ENCODE results near the gene FGF4.

The FGF4 gene

DNA sequence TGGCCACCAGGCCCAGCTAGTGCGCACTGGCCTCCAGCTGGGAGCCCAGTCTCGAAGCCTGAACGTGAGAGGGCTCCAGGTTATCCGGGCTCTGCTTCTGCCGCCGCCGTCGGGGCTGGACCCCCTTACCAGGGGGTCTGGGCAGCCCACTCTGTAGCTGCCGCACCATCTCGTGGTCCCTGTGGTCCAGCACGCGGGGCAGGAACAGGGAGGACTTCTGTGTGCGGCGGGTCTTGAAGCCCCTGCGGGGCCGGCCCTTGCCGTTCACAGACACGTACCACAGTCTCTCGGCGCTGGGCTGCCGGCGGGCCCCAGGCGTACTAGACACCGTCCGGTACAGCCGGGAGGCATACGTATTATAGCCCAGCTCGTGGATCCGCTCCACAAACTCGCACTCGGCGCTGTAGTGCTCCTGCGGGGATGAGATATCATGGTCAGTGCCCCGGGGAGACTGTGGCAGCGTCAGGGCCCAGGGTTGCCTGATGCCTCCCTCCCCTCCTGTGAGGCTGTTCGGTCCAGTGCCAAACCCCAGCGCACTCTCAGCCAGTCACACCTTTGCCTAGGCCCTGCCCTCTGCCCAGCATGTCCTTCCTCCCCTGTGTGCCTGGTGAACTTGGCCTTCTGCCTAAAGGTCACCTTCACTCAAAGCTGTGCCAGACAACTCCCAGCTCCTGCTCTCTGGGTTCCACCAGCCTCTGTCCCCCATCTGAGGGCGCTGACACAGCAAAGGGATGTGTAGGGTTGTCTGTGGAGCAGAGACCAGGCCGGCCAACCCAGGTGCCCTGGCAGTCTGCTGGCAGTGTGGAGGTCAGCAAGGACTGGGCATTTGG is 35.4 kb upstream of the FGF4 start:
- DNase-seq (ENCODE audit: low read depth, low spot score), result no peak
- H3K4me3 ChIP-seq (ENCODE audit: low read length), result no peak overlapping the region

DNA sequence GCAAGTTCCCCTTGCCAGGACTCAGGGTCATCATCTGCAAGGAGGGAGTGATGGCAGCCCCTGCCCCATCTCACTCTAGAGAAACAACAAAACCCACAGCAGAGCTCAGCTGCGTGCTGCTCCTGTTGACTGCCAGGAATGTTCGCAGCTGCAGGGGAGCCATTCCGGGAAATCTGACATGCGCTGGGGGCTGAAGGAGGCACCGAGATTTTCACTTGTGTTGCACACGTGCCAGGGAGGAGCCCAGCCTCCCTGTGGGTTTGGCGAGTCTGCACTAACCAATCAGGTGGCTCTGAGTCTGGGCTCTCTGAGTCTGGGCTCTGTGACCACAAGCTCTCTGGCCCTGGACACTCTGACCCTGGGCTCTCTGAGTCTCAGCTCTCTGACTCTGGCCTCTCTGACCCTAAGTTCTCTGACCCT is 33.5 kb upstream of the FGF4 start:
- DNase-seq (ENCODE audit: low read depth, low spot score), result no peak
- no peak overlapping the region for H3K4me3 ChIP-seq (ENCODE audit: low read length)

DNA sequence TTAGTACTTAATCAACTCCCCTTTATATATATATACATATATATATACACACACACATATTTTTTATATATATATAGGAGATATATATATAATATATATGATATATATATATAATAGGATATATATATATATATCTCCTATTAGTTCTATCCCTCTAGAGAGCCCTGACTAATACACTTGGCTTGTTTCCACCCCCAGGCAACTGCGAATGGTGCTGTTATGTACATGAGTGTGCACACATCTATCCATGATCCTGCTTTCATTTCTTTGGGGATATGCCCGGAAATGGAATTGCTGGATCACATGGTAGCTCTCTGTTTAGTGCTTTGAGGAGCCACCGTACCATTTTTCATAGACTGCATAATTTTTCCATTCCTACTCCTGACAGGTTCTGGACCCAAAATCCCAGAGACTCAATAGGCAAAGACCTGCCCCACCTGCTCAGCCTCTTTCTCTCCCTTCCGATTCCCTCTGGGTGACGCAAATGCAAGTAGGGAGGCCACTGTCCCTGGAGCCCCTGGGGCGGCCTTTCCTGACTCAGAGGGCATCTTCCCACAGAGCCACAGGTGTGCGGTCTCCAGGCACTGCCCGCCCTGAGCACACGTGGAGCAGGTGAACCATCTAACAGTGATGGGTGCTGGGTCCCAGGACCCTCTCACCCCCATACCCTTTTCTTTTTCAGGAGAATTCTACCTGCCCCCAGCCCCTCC is 32.1 kb upstream of the FGF4 start:
- DNase-seq (ENCODE audit: low read depth, low spot score), result no peak

DNA sequence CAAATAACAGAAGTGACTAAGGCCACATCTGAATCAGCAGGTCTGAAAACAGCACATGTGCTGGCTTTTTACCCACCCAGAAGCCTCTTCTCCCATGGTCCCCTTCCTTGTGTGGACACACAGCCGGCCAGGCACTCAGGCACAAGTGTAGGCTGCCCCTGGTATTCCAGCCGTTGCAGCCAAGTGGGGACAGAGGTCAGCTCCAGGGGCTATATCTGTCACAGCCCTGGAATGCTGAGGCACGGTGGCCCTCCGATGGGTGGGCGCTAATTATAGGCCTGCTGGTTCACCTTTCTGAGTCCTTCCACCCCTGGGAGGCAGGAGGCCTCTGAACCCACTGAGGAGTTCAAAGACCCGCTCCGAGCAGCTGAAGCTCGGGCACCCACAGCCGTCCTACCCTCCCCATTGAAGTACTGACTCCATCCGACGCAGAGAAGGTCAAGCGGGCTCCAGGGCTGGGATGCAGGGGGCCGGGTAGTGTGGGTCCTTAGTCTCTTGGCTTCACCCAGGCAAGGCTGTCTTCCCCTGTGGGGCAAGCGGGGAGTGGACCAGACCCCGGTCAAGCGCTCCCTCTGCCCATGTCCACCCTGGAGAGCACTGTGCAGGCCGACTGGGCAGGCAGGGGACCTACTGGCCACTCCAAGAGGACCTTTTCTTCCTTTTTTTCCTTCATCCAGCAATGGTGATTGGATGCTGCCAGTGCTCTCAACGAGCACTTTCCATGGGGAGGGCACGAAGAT is 29.8 kb upstream of the FGF4 start:
- no peak for DNase-seq (ENCODE audit: low read depth, low spot score)
- H3K4me3 ChIP-seq (ENCODE audit: low read length), result no peak overlapping the region

More for the DNA sequence above, 32.1 kb upstream of the FGF4 start:
- H3K4me3 ChIP-seq (ENCODE audit: low read length), result no peak overlapping the region

DNA sequence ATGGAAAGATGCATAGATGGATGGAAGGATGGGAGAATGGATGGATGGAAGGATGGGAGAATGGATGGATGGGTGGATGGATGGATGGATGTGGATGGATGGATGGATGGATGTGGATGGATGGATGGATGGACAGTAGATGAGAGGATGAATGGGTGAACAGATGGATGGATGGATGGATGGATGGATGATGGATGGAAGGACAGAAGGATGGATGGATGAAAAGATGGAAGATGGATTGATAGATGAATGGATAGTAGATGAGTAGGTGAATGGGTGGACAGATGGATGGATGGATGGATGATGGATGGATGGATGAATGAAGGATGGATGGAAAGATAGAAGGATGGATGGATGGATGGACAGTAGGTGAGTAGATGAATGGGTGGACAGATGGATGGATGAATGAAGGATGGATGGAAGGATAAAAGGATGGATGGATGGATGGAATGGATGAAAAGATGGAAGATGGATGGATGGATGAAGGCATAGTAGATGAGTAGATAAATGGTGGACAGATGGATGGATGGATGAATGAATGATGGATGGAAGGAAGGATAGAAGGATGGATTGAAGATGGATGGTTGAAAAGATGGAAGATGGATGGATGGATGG is 28.6 kb upstream of the FGF4 start:
- no peak for DNase-seq (ENCODE audit: low read depth, low spot score)
- H3K4me3 ChIP-seq (ENCODE audit: low read length), result no peak overlapping the region

DNA sequence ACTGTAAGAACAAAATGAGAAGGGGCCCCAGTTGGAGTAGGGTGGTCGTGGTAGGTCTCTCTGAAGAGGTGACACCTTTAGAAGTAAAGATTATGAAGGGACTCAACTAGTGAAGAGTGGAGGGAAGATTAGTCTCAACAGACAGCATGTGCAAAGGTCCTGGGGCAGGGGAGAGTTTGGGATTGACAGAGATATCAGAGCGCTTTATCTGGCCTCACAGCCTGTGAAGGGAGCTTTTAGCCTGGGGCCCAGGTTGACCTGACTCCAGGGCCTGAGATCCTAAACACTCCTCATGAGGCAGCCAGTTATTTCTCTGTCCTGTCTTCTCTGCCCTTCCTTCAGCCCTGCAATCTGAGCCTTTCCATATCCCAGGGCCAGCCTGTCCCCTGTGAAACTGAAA is 27.9 kb upstream of the FGF4 start:
- no peak overlapping the region for H3K4me3 ChIP-seq (ENCODE audit: low read length)
- no peak for DNase-seq (ENCODE audit: low read depth, low spot score)

DNA sequence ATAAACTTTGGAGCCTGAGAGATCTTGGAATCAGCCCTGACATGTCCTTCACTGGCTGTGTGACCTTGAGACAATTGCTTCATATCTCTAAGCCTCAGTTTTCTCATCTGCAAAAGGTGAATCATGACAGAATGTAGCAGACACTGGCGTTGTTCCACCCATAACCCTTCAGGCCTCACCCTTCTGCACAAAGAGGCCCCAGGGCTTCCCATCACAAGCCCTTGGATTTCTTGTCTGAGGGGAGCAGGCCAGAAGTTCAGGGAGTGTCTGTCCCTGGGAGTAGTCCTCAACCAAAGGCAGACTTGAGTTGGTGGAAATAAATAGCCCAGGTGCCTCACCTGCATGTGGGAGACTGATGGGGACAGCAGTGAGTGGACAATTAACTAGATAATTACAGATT is 27.4 kb upstream of the FGF4 start:
- no peak overlapping the region for H3K4me3 ChIP-seq (ENCODE audit: low read length)
- DNase-seq (ENCODE audit: low read depth, low spot score), result no peak

DNA sequence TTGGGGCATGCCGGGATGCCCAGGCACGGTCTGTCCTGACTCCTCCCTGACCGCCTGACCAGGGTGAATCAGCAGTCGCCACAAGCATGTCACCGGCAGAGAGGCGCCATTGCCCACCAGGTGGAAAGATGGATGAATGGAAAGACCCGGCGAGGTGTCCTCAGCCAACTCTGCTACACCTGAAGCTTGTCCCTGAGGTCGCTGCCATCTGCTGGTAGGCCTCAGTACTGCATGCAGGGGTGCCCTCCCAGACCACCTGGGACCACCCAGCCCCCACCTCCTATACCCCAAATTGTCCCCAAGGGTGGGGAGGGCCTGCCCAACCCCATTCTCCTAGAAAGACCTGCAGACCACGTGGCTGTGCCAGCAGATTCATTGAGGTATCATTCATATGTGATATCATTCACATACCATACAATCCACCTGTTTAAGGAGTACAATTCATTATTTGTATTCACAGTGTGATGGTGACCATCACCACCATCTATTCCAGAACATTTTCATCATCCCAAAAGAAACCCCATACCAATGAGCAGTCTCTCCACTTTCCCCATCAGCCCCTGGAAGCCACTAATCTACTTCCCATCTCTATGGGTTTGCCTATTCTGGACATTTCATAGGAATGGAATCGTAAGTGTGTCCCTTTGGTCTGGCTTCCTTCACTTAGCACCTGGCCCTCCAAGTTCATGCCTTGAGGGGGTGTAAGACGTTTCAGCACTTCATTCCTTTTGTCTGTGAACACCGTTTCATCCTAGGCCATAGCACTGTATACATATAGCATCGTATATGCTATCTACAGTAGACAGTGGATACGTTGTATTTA is 26.6 kb upstream of the FGF4 start:
- peak; percentile 22 for DNase-seq (ENCODE audit: low read depth, low spot score)
- no peak overlapping the region for H3K4me3 ChIP-seq (ENCODE audit: low read length)

DNA sequence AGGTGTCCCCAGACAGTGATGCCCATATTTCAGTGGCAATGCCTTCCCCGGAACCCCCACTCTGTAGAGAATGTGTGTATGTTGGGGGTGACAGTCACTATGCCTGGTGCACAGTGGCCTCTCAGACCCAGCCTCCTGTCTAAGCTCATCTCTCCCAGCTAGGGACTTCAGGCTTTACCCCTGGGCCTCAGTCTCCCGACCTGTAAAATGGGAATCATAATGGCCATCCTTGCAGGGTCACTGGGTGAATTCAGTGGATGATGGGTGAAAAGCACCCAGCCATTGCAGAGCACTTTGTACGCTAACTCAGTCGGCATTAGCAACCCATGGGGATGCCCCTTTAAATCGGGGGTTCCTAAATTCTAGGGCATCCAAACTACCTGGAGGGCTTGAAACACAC is 25.1 kb upstream of the FGF4 start:
- no peak overlapping the region for H3K4me3 ChIP-seq (ENCODE audit: low read length)
- DNase-seq (ENCODE audit: low read depth, low spot score), result no peak

DNA sequence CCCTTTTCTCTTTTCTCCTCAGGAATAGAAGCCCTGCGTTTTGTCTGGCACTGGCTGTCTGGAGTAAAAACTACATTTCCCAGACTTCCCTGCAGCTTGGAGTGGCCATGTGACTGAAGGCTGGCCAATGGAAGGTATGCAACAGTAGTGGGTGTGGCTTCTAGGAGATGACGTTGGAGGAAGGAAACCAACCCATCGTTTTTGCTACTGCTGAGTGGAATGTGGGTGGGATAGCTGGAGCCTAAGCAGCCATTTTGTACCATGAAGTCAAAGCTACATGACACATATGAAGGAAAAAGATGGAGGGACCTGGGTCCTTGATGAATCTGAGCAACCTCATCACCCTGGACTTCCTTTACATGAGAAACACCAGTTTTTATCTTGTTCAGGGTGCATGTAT is 24.4 kb upstream of the FGF4 start:
- peak; percentile 24 for DNase-seq (ENCODE audit: low read depth, low spot score)
- H3K4me3 ChIP-seq (ENCODE audit: low read length), result no peak overlapping the region

DNA sequence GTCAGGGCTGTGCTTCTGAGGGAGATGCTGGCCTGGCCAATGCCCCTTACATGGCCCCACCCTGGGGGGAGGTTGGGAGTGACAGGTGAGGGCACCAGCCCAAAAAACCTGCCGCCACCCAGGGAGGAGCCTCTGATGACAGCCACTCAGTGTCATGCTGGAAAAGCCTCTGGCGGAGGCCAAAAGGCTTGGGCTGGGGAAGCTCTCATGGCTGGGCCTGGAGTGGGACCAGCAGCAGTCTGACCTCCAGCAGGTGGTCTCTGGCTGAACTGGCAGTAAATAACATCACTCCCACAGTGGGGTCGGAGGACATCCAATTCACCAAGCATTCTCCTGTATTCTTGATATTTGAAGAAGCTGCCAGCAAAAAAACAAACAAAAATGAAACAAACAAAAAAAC is 24.0 kb upstream of the FGF4 start:
- no peak overlapping the region for H3K4me3 ChIP-seq (ENCODE audit: low read length)
- DNase-seq (ENCODE audit: low read depth, low spot score), result no peak

DNA sequence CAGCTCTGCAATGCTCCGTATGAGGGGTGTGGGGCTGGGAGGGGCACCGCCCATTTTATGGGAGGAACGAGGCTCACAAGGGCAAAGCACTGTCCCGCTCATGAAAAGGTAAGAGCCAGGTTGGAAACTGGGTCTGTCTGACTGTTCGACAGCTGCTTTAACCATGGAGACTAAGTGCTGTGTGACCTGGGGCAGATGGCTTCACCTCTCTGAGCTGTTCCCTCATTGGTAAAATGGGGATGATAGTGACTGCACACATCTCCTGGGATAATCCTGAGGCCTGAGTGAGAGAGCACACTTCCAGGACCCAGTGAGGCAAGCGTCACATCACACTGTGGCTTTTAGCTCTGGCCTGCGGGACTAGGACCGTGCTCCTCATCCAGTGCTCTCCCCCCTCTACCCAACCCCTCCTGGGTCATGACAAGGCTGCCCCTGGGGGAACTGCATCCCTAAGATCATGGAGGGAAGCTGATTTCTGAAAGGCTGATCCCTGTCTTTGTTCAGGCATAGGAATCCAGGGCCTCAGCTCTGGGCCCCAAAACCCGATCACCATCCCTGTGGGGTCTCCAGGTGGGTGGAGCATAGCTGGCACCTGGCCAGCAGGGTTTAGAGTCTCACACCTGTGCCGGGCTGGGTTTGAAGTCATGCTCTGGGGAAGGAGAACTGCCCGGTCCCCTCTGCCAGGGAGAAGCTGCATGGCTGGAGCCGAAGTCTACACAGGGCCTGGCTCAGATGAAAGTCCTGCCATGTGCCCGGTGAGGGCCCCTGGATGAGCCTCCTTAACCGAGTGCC is 22.8 kb upstream of the FGF4 start:
- no peak overlapping the region for H3K4me3 ChIP-seq (ENCODE audit: low read length)
- no peak for DNase-seq (ENCODE audit: low read depth, low spot score)

DNA sequence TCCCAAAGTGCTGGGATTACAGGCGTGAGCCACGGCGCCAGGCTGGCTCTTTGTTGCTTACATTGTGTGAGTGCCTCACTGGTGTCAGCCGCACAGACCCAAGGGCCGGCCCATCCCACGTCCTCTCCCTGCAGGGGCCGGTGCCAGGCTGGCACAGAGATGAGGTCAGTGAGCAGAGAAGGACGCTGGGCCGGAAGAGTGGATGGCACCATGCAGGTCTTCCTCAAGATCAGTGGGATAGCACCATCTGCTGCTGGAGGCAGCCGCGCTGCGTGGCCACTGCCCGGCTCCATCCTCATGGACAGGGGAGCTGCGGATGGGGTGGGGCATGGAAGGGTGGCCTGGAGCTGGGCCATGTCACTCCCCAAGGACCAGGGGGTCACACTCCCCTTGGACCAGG is 22.0 kb upstream of the FGF4 start:
- H3K4me3 ChIP-seq (ENCODE audit: low read length), result no peak overlapping the region
- no peak for DNase-seq (ENCODE audit: low read depth, low spot score)

DNA sequence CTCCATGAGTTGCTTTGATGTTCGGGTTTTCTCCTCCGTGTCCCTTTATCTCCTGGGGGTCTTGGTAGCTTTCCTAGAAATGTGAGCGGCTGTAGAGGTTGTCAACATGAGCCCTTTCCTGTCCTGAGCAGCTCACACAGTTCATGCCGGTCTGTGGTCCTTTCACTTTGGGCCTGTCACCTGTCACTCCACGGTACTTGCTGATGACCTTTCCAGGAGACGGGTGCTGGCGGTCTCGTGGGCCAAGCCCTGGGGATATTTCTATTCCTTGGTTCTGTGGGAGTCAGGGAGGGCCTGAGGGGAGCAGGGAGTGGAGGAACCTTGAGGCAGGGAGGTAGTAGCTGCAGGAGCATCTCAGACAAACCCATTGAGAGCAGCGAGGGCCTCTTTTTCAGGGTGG is 20.9 kb upstream of the FGF4 start:
- no peak overlapping the region for H3K4me3 ChIP-seq (ENCODE audit: low read length)
- DNase-seq (ENCODE audit: low read depth, low spot score), result no peak

DNA sequence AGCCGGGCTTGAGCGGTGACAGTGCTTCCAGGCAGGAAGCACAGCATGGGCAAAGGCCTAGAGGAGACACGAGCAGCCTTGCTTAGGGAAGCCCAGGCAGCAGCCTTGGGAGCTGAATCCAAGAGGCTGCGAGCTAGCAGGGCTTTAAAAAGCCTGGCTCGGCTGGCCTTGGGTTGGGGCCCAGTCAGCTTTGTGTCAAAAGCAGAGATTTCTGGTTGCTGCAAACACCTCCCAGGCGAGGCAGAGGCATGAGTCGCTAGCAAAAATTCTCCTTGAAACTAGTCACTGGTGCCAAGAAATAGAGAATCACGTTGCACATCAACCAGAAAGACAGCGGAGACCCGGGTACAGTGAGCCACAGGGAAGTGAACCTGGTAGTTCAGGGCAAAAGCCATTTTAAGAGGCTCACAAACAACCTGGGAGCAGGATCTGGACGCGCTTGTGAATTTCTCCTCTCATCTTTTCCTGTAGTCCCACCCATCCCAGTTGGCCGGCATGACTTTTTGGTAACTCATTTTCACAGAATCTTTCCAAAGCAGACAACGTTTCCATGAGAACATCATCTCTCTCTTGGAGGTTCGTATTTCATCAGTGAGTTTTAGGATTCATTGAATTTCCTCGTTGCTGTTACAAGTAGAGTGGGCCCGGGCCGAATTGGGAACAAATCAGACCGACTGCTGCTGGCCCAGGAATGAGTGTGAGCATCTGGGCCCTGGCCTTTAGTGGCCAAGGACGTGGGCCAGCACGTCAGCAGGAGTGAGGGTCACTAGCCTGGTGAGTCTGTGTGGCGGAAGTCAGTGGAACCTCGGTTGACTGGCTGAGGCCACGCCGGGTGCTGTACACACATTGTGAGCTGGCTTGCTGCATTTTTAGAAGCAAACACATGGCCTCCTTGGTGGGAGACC is 16.4 kb upstream of the FGF4 start:
- no peak overlapping the region for H3K4me3 ChIP-seq (ENCODE audit: low read length)
- DNase-seq (ENCODE audit: low read depth, low spot score), result no peak

DNA sequence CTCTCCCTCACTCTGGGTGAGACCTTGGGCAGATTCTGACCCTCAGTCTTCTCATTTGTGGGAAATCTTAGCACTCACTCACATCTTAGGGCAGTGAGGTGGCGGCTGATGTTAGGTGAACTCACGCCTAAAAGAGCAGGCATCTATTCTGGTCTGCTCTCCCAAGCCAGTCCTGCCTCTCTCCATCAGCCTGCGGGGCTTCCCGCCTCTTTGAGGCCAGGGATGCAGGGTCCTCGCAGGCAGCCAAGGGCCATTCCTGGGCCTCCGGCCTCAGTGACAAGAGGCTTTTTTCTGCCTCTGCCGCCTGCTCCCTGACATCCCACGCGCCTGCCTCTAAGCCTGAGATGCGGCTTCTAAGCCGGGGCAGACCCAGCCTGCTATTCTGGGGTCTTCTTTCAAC is 13.8 kb upstream of the FGF4 start:
- no peak overlapping the region for H3K4me3 ChIP-seq (ENCODE audit: low read length)
- no peak for DNase-seq (ENCODE audit: low read depth, low spot score)

DNA sequence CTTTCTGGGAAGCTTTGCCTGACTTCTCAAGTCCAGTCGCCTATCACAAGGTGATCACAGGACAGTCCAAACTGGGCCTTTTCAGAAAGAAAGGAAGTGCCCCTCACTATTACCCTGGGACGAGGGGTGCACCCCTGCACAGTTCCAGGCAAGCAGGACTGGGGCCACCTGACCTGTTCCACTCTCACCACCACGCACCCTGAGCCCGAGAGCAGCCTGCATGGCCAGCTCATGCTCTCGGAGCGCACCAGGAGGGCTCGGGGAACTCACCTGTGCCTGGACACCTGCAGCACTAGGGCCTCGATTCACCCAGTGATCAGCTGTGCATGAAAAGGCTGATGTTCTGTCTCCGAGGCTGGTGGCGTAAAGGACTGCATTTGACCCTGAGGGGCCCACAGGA is 12.8 kb upstream of the FGF4 start:
- DNase-seq (ENCODE audit: low read depth, low spot score), result no peak
- H3K4me3 ChIP-seq (ENCODE audit: low read length), result no peak overlapping the region

Data from Jurkat, Clone E6-1 (cell line).